GM12873 (cell line): Measurements from ENCODE around the gene PTPRN2.

Experiments
- CTCF ChIP-seq: IDR thresholded peaks from 2 replicates; pipeline ENCODE4 v1.5.1; 2012; ENCODE audit warnings: low read depth, mild to moderate bottlenecking, moderate library complexity, low read length, control low read depth; ENCODE audit not compliant: insufficient read depth; ENCODE audit errors: missing control alignments

The PTPRN2 gene

DNA sequence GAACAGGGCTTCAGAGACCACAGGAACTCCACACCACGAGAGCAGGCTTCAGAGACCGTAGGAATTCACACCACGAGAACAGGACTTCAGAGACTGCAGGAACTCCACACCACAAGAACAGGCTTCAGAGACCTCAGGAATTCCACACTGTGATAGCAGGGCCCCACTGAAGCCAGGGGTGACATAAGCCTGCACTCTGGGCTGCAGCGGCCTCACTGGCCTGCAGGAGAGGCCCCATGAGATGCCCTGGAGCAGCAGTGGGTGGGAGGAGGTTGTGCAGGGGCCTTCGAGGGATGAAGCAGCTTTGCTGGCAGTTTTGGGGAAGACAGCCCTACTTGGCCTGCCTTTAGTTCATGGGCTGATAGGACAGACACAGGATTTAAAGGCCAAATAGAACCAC, 614.7 kb downstream of the PTPRN2 start:
- TF ChIP-seq CTCF: no peak

DNA sequence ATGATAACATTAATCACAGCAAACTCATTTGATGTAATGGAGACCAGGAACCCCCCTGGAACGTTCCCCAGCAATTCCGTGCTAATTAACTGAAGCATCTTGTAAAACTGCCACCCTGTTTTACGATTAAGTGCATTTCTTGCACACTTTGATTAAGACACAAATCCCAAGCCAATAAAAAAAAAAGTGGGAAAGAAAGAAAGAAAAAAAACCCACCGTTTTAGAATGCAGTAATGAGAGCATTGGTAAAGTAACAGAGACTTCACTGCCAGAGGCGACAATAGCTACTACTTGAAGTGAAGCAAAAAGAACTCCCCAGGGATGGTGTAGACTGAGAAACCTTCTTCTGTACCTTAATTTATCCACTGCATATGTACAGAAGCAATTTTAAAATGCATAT, 616.1 kb downstream of the PTPRN2 start:
- no peak for TF ChIP-seq CTCF

DNA sequence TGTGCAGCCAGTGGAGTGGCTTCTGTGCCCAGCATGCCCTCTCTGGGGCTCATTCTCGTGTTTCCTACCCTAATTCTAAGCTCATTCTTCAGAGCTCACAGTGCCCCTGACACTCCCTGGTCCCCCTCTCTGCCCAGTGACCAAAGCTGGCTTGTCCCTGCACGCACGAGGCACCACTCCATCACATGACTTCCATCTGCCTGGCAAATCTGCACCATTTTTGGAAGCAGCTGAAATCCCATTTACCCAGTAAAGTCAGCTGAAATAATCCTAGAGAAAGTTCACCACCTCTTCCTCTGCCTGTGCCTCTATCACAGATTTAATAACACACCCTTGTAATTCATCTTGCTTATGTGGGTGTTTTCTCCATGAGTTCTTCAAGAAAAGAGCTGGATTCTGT, 616.9 kb downstream of the PTPRN2 start:
- TF ChIP-seq CTCF: no peak

- TF ChIP-seq CTCF: no peak
Measured at GRCh38 chr7:157969995-157970394, 617.6 kb downstream of the PTPRN2 start.

DNA sequence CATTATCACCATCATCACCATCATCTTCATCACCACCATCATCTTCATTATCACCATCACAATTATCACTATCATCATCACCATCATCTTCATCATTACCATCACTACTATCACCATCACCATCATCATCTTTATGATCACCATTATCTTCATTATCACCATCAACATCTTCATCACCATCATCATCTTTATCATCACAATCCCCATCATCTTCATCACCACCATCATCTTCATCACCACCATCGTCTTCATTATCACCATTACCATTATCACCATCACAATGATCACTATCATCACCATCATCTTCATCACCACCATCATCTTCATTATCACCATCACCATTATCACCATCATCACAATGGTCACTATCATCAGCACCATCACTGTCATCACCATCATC, 621.1 kb downstream of the PTPRN2 start:
- no peak for TF ChIP-seq CTCF

GRCh38 chr7:157964521-157964920, 623.1 kb downstream of the PTPRN2 start:
- TF ChIP-seq CTCF: no peak

DNA sequence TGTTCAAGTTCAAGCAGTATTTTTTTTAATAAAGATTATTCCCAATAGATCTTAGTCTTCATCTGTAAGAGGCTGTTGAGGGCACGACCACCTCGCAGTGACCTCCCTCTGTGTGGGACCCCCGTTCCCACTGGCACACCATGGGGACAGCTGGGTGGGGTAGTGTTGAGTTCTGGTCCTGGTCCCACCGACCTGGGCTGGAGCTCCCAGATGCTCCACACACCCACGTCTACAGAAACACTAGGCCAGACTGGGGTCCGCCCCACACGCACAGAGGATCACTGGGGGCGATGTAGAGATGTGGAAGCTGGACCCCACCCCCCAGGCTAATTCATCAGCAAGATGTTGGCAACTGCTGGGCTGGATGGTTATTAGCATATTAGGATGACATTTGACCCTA, 623.6 kb downstream of the PTPRN2 start:
- TF ChIP-seq CTCF: no peak

- TF ChIP-seq CTCF: no peak
Measured at GRCh38 chr7:157963526-157963925, 624.1 kb downstream of the PTPRN2 start.
